Activated gamma-delta T cell treated with anti-CD3 and anti-CD28 coated beads, Interleukin-2, amount 50 U/mL, for 16 hours (primary cell): ENCODE data around the gene FRRS1.

Experiments used
- DNase-seq: peaks from one replicate; pipeline ENCODE4 v3.0.0-alpha.2; 2020; ENCODE audit warnings: low read depth

Gene FRRS1

GRCh38 chr1:99675994-99676393, 90.4 kb downstream of the FRRS1 start:
- no peak for DNase-seq

GRCh38 chr1:99675292-99675691, 91.1 kb downstream of the FRRS1 start:
- no peak for DNase-seq

GRCh38 chr1:99674115-99675064, 92.0 kb downstream of the FRRS1 start:
- DNase-seq, result no peak

- no peak for DNase-seq
Measured at GRCh38 chr1:99673315-99673714, 93.1 kb downstream of the FRRS1 start.

- no peak for DNase-seq
Measured at GRCh38 chr1:99672530-99673213, 93.8 kb downstream of the FRRS1 start.

- DNase-seq, result no peak
Measured at GRCh38 chr1:99672038-99672437, 94.4 kb downstream of the FRRS1 start.

- no peak for DNase-seq
Measured at GRCh38 chr1:99670583-99670982, 95.9 kb downstream of the FRRS1 start.

GRCh38 chr1:99669821-99670220, 96.6 kb downstream of the FRRS1 start:
- no peak for DNase-seq

GRCh38 chr1:99669376-99669775, 97.1 kb downstream of the FRRS1 start:
- no peak for DNase-seq

- DNase-seq, result no peak
Measured at GRCh38 chr1:99665212-99665611, 101.2 kb downstream of the FRRS1 start.

- no peak for DNase-seq
Measured at GRCh38 chr1:99663501-99663900, 102.9 kb downstream of the FRRS1 start.

- DNase-seq, result no peak
Measured at GRCh38 chr1:99662539-99663080, 103.8 kb downstream of the FRRS1 start.

GRCh38 chr1:99661780-99662179, 104.7 kb downstream of the FRRS1 start:
- DNase-seq, result no peak

- no peak for DNase-seq
Measured at GRCh38 chr1:99660496-99660895, 105.9 kb downstream of the FRRS1 start.

- no peak for DNase-seq
Measured at GRCh38 chr1:99659755-99660210, 106.7 kb downstream of the FRRS1 start.
